Measurements from ENCODE around the gene EML2.

DNA sequence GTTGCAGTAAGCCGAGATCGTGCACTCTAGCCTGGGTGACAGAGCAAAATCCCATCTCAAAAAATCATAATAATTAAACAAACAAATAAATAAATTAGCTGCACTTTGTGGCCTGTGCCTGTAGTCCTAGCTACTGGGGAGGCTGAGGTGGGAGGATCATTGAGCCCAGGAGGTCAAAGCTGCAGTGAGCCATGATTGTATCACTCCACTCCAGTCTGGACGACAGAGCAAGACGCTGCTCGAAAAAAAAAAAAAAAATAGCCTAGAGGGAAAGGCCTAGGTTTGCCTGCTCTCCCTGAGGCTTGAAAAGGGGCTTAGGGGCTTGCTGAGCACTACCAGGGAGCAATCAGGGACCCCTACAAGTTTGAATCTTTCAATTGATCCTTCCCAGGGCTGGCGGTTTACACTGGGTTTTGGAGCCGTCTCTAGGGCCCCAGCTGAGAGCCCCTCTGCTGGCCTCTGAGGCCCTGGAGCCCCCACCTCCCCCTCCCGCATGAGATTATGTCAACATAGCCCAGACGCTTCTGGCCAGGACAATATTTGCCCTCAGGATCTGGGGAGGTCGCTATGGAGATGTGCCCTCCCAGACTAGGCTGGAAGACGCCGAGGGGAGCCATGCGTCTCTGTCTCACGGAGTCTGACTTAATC is 18.4 kb upstream of the EML2 start:
- TF ChIP-seq, protein P1, sequence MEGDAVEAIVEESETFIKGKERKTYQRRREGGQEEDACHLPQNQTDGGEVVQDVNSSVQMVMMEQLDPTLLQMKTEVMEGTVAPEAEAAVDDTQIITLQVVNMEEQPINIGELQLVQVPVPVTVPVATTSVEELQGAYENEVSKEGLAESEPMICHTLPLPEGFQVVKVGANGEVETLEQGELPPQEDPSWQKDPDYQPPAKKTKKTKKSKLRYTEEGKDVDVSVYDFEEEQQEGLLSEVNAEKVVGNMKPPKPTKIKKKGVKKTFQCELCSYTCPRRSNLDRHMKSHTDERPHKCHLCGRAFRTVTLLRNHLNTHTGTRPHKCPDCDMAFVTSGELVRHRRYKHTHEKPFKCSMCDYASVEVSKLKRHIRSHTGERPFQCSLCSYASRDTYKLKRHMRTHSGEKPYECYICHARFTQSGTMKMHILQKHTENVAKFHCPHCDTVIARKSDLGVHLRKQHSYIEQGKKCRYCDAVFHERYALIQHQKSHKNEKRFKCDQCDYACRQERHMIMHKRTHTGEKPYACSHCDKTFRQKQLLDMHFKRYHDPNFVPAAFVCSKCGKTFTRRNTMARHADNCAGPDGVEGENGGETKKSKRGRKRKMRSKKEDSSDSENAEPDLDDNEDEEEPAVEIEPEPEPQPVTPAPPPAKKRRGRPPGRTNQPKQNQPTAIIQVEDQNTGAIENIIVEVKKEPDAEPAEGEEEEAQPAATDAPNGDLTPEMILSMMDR (IDR thresholded peaks at IDR 0.05 in 4 of 5, conservative IDR thresholded peaks at IDR 0.05 in 1 of 5) = no peak
- no peak for TF ChIP-seq POLR2A (IDR thresholded peaks at IDR 0.05)
